HG03342 (cell line): ENCODE data around the gene PPP2R5C.

Experiments used
- ATAC-seq: cut with Tn5 transposase; IDR thresholded peaks from one replicate; pipeline ENCODE4 v1.9.1; 2021; ENCODE audit warnings: mild to moderate bottlenecking, moderate library complexity; ENCODE audit not compliant: unreplicated experiment

PPP2R5C gene

DNA sequence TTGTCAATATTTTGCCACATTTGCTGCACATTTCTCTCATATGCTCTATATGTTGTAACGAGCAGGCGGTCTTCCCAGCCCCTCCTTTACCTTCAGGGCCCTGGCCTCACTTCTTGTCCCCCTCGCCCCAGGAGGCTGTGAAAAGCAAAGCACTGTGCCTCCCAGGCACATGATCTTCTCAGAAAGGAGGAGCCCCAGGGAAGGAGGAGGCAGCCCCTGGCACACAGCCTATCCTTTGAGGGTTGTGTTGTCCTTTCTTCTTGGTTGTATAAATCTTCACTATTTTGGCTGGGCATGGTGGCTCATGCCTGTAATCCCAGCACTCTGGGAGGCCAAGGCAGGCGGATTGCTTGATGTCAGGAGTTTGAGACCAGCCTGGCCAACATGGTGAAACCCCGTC is 77.0 kb downstream of the PPP2R5C start:
- ATAC-seq = no peak

DNA sequence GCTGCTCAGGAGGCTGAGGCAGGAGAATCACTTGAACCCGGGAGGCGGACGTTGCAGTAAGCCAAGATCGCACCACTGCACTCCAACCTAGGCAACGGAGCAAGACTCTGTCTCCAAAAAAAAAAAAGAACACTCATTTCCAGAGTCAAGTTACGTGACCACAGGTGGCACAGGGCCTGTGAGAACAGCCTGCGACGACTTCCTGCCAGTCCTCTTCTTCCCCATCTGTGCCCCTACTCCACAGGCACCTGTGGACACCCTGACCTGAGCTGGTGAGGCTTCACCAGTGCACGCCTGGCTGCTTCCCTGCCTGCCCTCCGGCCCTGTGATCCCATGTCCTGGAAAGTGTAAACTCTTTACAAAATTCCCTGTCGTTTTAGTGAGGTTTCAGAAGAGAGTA is 77.7 kb downstream of the PPP2R5C start:
- peak; percentile 57 for ATAC-seq

DNA sequence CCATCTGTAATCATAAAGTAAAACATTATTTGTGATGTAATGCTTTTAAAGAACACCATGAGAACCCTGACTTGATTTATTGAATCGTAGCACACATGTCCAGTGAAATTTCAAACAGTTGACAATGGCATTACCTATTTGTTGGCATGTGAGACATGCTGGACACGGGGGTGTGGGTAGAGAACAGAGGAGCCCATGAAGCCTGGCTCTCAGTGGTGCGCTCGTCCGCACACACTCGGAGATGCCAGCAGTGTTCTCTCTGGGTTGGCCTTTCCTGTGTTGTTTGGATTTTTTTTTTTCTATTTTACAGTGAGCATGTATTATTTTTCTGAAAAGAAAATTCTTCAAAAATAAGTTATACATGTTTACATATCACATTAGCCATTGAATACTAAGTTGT is 78.2 kb downstream of the PPP2R5C start:
- no peak for ATAC-seq

DNA sequence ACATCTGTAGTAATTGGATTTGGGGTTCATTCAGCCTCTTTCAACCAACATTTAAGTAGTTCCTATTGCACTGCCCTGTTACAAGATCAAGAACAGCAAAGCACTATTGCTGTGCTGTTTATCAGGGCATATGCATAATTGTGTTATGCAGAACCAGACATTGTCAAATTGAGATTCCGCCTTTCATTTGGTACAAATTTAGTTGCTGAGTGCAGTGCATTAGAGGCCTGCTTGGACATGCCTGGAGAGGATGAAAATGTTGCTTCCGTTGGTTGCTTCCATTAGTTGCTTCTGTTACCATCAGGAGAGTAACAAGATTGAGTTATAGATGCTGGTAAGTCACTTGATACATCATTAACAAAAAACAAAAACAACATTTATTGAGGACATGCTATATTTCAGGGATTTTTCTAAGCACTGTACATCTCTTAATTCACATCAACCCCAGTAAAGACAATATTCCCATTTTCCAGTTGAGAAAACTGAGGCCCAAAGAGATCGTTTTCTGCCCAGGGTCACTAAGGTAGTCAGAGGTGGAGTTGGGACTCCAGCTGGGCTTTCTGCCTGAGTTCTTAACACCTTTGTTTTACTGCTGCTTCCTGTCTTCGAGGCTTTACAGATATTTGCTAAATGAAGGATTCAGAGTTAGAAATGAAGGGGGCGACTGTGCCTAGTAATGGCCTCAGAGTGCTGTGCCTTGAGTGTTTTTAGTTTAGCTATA is 79.3 kb downstream of the PPP2R5C start:
- no peak for ATAC-seq

DNA sequence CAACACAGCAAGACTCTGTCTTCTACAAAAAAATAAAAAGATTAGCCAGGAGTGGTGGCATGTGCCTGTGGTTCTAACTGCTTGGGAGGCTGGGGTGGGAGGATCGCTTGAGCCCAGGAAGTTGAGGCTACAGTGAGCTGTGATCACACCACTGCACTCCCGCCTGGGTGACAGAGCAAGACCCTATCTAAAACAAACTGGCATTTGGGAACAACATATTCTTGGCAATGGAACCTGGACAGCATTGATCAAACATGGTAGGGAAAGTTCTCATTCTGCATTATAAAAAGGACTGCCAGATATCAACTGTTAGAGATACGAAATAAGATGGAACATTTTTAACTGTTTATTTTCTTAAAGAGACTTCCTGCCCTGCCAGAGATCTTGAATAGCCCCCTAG is 81.5 kb downstream of the PPP2R5C start:
- ATAC-seq = no peak

DNA sequence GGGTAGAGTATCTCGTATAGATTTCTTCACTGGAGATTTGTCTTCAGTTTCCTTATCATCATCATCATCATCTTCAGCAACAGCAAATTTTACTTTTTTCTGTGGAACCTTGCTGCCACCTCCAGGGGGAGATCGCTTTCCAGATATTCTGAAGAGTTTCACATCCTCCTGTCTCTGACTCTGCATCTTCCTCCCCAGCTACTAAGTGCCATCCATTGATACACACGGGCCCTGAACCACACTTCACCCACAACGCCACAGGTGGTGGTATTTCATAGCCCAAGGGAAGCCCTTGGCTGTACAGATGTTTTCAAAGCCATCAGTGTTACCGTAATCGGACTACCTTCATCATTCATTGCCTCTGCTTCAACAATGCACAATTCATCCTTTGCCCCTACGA is 82.2 kb downstream of the PPP2R5C start:
- ATAC-seq = no peak

DNA sequence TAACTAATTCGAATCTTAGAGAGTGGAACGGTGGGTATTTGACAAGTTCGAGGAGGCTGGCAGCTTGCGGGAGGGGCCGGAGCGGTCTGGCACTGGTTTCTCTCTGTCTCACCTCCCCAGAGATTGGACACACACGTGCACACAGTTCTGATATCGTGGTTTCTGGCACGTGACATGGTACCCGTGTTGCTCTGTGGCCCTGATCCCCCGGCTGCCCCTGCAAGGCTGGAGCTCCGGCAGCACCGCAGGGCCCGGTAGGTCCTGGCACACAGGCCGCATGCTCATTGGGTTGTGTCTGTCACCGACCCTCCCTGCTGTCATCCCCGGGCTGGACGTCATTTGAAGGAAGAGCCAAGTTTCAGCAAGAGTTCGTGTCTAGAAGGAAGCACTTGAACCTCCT is 82.7 kb downstream of the PPP2R5C start:
- ATAC-seq = no peak

DNA sequence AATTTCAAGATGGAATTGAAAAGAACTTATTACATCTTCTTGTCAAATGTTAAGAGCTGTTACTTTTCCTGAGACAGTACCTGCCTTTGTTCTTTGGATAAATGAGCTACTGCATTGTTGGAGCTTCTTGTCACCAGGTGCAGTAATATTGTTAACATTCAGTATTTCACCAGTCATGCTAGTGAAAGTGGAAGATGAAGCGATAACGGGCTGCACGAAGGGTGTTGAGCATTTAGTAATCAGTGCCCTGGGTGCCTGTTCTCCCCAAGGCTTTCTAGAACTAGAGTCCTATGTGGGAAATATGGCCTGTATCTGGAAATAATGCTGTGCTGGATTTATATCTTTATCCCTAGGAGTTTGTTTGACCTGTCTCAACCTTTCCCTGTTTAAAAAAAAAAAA is 83.2 kb downstream of the PPP2R5C start:
- ATAC-seq = no peak

DNA sequence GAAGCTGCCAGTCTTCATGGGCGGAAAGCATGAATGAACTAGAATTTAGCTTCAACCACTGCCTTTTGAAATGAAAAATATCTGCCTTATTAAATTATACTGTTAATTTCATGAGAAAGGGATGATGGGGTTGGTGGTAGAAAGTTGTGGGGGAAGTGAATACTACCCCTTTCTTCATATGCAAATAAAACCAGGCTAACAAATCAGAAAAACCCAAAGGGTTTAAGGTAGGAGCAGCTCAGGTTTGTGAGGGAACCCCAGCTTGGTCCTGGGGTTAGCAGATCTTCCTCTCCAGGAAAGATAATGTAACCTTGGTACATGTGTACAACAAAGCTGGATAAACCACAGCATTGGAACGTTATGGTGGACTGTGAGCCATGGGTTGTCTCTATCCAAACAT is 84.0 kb downstream of the PPP2R5C start:
- ATAC-seq = no peak

DNA sequence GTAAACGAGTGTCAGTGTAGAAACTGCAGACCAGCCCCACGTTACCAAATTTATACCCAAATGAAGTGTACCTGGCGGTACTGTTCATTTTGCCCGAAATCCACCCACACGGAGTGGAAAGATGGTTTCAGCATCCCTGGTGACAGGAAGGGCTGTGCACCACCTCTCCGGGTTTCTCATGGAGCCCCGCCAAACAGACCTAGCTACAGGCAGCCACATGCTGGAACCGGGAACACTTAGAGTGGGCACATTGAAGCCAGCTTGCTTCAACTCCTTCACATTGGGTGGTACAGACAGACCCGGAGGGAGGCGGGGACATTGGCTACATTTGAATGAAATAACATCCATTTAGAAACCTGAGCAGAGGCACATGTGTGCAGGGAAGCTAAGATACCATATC is 84.4 kb downstream of the PPP2R5C start:
- no peak for ATAC-seq

DNA sequence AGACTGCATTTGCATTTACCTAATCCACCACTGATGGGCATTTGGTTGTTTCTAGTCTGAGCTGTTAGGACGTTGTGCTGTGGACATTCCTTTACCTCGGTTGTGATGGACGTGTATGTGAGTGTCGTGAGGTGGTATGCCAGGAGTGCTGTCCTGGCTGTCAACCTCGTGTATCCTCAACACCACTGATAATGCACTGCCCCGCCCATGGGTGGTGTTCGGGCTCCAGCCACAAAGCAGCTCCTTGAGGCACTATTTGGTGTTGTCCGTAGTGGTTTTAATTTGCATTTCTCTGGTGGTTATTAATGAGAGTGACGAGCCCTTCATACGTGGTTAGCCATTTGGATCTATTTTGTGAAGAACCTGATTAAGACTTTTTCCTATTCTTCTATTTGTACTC is 87.6 kb downstream of the PPP2R5C start:
- peak; percentile 92 for ATAC-seq

DNA sequence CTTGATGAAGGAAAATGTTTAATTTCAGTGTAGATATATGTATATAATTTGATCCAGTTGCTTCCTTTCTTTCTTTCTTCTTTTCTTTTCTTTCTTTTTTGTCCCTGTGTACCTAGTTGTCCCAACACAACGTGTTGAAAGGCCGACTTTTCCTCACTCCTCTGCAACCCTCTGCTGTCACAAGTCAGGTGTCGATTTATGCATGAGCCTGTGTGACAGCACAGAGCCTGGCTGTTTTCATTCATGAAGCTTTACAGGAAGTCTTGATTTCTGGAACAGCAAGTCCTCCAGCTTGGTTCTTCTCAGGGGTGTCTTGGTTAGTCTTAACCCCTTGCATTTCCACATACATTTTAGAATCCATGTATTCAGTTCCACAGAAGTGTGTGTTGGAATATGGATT is 88.1 kb downstream of the PPP2R5C start:
- no peak for ATAC-seq

DNA sequence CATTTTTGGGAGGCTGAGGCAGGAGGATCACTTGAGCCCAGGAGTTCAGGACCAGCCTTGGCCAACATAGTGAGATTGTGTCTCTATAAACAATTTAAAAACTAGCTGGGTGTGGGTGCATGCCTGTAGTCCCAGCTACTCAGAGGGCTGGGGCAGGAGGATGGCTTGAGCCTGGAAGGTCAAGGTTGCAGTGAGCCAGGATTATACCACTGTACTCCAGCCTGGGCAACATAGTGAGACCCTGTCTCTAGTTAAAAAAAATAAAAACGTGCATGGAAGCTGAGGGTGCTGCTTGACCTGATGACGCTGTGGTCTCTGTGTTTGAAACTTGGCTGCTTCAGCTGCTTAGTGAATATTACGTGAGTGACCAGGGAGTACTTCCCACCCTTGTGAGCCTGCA is 89.7 kb downstream of the PPP2R5C start:
- no peak for ATAC-seq

DNA sequence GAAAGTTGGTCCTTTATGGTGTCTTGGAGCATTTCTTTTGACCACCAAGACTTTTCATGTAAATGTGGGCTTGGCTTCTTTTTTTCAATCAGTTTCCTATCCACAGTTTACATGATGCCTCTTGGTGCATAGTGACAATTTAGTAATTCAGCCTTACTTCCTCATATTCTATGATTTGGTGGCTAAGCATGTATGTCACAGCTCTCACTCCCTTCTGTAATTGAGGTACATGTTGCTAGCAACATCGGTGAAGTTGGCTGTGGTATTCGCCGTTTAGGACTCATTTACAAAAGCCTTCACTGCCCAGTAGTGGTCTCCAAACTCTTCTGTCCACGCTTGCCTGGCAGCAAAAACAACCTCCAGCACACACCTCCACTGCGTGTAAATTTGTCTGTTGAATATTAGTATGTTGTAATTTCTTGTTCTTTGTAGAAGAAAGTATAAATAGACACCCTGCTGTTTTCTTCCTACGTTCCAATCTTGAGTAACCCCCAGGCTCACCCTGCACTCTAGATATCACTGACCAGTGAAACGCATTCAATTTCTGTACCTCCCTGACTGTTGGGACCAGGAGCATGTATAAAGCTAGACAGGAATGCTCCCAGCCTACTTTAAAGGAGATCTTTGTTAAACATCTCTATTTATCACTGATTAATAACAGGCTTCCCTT is 90.4 kb downstream of the PPP2R5C start:
- ATAC-seq = no peak

DNA sequence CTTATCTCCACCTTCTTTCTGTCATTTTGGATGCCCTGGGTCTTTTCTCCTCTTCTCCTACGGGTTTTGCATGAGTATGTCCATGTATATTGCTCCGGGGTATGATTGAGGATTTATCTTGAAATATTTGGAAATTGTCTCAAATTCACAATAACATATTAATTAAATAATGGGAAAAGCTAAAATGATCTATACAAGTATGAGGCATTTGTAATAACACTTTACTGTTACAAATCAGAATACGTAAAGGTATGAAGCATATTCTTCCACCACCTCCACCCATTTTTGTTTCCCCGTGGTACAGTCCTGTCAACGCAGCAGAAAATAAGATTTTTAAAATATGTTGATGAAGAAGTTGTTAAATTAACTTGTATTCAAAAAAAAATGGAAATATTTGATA is 91.3 kb downstream of the PPP2R5C start:
- ATAC-seq = no peak

DNA sequence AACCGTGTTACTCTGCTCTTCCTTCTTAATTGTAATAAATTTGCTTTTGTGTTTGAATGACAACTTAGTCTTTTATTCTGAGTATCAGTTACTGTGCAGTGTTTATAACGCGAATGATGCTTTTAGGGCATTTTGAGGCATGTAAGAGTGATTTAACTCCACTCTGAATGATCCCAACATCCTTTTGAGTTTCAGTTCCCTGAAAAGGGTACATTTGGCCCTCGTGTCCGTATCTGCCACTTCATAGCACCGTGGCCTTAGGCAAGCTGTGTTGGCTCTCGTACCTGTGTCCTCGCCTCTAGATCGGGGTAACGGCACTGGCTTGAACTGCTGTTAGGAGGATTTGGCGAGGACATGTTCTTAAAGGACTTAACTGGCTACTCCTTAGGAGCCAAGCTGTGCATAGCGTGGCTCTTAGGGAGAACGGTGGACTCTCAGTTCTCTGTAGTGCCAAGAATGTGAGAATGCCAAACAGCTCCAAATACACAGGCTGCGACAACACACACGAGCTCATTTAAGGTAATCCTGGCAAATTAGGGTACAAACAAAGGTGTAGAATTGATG is 92.0 kb downstream of the PPP2R5C start:
- no peak for ATAC-seq

DNA sequence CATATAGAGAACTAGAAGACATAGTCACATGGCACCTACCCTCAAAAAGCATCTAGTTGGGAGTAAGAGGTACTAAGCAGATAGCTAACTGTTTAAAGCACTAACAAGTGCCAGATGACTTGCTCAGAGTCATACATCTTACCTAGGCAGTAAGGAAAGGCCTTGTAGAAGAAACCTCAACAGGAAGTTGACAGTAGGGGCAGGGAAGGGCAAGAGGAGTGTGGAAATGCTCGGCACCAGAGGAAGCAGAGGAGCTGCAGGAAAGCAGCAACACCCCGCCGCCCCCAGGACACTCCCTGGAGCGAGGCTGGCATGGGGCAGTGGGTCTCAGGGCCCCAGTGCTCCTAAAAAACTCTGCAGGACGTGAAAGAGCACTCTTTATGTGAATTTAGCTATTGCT is 92.9 kb downstream of the PPP2R5C start:
- ATAC-seq = no peak

DNA sequence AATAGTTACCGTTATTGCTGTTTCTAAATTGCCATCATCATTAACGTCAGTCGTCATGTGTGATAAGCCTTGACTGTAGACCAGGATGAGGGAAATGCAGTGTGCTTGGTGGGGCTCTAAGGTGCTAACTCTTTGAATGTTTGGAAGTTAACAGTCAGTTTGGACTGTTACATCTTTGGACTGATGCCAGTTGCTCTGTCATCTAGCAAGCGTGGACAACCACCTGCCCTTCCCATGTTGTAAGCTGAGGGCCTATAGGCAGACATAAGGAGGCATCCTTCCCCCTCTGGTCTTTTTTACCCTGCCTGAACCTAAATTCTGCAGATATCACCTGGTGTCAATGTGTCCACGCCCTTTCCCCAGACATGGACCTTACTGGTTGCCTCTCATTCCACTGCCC is 94.4 kb downstream of the PPP2R5C start:
- ATAC-seq = no peak

DNA sequence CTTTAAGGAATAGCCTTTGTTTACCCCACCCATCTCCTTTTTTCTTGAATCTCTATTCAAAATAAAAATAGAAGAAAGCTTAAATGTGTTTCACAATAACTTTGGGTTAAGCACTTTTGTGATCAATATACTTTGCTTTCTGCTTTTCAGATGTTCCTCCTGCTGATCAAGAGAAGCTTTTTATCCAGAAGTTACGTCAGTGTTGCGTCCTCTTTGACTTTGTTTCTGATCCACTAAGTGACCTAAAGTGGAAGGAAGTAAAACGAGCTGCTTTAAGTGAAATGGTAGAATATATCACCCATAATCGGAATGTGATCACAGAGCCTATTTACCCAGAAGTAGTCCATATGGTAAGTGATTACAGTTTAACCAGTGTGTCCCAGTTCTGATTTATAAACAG is 95.0 kb downstream of the PPP2R5C start:
- no peak for ATAC-seq

DNA sequence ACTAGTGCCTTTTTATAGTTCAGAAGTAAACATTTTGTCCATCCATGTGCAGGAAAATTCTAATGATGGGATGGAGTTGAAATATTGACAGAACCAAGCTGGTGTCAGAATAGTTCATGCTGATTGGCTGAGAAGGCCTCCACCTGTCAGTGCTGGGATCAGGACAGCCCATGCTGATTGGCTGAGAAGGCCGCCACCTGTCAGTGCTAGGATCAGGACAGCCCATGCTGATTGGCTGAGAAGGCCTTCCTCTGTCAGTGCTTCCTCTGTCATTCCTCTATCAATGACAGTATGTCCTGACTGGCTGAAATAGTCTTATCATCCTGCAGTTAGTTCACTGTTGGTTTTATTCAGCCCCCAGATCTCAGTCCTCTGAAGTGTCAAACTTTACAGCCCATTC is 95.7 kb downstream of the PPP2R5C start:
- ATAC-seq = no peak

DNA sequence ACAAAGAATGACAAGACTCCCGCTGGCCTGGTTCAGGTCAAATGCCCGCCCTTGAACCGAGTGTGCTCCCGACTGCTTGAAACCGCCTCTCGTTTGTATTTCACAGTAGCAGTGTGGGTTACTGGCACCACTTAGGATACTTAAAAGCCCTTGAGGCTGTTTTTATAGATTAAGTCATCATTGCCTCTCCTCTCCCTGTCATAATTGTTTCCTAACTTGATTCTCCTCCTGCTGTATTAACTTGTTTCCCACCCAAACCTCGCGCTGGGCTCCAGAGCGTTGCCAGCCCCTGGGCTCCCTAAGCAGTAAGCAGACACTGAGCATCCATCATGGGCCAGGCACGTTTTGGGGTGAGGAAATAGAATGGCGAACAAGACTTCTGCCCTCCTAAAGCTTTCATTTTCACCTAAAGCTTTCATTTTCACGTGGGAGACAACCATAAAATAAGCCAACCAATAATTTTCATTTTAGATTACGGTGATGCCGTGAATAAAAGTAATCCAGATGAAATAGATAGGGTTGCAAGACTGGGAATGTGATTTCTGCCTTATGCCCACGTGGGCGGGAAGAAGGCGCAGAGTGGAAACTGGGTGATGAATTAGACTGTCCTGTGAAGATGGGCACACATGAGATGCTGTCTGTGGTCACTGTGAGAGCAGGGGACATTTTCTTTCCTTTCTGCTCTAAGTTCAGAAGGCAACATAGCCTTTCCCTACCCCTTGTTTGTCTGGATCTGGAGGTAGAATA is 97.5 kb downstream of the PPP2R5C start:
- no peak for ATAC-seq

DNA sequence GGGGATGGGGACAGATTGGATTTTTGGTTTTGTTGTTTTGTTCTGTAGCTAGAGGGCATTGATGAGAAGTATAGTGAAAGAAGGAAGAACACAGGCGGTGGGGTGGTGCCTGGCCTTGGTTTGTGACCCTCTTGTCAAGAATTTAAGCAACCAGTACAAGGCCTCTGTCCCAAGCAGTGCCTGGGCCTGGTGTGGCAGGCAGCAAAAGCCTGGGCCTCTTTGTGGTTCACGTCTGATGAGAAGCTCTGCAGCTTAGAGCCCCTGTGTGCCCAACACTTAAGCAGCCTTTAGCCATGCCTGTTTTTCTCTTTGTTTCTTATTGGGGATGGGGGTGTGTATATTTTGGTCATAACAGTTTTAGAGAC is 98.0 kb downstream of the PPP2R5C start:
- no peak for ATAC-seq
